HL-60 (cell line): ENCODE results near the gene TTI1.

Experiments used
- POLR2AphosphoS5 ChIP-seq: IDR thresholded peaks from 2 replicates; pipeline ENCODE4 v1.6.1; 2012; ENCODE audit warnings: low read depth
- TF ChIP-seq, protein P1 (sequence below): IDR thresholded peaks from one replicate; pipeline ENCODE4 v1.5.1; 2011; ENCODE audit warnings: low read length, control low read depth, inconsistent platforms; ENCODE audit not compliant: insufficient read depth
- TF ChIP-seq, protein P2 (sequence below): IDR thresholded peaks from 2 replicates; pipeline ENCODE4 v1.6.1; 2012; ENCODE audit warnings: low read depth; ENCODE audit not compliant: insufficient replicate concordance

DNA sequence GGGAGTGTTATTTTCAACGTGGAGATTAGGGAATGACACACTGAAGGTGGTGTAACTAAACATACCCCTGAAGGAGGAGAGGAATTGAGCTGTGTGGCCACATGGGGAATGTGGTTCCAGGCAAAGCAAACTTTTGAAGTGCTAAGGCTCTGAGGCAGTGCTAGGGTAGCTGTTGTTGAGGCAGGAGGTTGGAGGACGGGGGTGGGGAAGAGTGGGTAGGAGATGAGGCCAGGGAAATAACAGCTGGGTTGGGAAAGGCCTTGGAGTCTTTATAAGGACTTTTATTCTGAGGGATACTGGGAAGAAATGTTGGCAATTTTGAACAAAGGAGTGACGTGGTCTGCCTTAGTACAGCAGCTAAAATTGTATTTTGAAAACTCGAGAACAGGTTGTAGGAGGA lies 13.3 kb upstream of the TTI1 start:
- no peak for TF ChIP-seq POLR2AphosphoS5
- TF ChIP-seq, protein P1, sequence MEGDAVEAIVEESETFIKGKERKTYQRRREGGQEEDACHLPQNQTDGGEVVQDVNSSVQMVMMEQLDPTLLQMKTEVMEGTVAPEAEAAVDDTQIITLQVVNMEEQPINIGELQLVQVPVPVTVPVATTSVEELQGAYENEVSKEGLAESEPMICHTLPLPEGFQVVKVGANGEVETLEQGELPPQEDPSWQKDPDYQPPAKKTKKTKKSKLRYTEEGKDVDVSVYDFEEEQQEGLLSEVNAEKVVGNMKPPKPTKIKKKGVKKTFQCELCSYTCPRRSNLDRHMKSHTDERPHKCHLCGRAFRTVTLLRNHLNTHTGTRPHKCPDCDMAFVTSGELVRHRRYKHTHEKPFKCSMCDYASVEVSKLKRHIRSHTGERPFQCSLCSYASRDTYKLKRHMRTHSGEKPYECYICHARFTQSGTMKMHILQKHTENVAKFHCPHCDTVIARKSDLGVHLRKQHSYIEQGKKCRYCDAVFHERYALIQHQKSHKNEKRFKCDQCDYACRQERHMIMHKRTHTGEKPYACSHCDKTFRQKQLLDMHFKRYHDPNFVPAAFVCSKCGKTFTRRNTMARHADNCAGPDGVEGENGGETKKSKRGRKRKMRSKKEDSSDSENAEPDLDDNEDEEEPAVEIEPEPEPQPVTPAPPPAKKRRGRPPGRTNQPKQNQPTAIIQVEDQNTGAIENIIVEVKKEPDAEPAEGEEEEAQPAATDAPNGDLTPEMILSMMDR = no peak
- TF ChIP-seq, protein P2, sequence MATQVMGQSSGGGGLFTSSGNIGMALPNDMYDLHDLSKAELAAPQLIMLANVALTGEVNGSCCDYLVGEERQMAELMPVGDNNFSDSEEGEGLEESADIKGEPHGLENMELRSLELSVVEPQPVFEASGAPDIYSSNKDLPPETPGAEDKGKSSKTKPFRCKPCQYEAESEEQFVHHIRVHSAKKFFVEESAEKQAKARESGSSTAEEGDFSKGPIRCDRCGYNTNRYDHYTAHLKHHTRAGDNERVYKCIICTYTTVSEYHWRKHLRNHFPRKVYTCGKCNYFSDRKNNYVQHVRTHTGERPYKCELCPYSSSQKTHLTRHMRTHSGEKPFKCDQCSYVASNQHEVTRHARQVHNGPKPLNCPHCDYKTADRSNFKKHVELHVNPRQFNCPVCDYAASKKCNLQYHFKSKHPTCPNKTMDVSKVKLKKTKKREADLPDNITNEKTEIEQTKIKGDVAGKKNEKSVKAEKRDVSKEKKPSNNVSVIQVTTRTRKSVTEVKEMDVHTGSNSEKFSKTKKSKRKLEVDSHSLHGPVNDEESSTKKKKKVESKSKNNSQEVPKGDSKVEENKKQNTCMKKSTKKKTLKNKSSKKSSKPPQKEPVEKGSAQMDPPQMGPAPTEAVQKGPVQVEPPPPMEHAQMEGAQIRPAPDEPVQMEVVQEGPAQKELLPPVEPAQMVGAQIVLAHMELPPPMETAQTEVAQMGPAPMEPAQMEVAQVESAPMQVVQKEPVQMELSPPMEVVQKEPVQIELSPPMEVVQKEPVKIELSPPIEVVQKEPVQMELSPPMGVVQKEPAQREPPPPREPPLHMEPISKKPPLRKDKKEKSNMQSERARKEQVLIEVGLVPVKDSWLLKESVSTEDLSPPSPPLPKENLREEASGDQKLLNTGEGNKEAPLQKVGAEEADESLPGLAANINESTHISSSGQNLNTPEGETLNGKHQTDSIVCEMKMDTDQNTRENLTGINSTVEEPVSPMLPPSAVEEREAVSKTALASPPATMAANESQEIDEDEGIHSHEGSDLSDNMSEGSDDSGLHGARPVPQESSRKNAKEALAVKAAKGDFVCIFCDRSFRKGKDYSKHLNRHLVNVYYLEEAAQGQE = no peak
